NB4 (cell line): ENCODE data around the gene CLK2.
"Not testable (repeated sequence)": the region's sequence is repeated elsewhere in the genome, so short reads cannot be mapped to it uniquely, and the experiment has no call there.

ENCODE experiments used
- CTCF ChIP-seq: IDR thresholded peaks from one replicate; pipeline ENCODE4 v1.5.1; 2012; ENCODE audit warnings: low read depth, low read length
- MAX ChIP-seq: IDR thresholded peaks from 2 replicates; pipeline ENCODE4 v1.6.1; 2011; ENCODE audit warnings: low read depth, low read length

DNA sequence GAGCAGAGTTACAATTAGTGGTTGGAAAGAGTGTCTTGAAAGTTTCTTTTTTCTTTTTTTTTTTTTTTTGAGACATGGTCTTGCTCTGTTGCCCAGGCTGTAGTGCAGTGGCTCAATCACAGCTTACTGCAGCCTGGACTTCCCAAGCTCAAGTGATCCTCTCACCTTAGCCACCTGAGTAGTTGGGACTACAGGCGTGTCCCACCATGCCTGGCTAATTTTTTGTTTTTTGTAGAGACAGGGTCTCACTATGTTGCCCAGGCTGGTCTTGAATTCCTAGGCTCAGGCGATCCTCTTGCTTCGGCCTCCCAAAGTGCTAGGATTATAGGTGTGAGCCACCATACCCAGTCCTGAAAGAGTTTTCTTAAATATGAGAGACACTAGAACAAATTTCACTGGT, 26.5 kb downstream of the CLK2 start:
- TF ChIP-seq MAX, CTCF: not testable (repeated sequence)
